Spleen (tissue), 7 donors: Measurements from ENCODE around the gene OR6A2.

Source experiments
- CTCF ChIP-seq, 11 experiments: fragments of 200-600 bp in 7 of 11; fragments of 450-650 bp in 4 of 11; sonication (generic) in 4 of 11; IDR thresholded peaks in 8 of 11; conservative IDR thresholded peaks in 3 of 11; 1 replicate in 7 of 11; 2 replicates in 4 of 11; pipeline versions ENCODE4 v1.4.0 to v1.8.0; 2016 to 2021; ENCODE audit warnings: antibody characterized with exemption in 11 of 11, inconsistent platforms in 4 of 11, mild to moderate bottlenecking in 1 of 11
- POLR2A ChIP-seq, 3 donors: fragments of 450-650 bp; IDR thresholded peaks; one replicate each; pipeline ENCODE4 v1.5.1; 2017; ENCODE audit warnings: antibody characterized with exemption in 3 of 3, mild to moderate bottlenecking in 1 of 3
- donor health status: DM: no; HTN: no; CAD: no; lungs with moderate emphysema.
- donor health status: DM: no; HTN: no; CAD: no.
- donor health status: DM: no; HTN: no; CAD: no.

- TF ChIP-seq CTCF (IDR thresholded peaks at IDR 0.05 in 8 of 11, conservative IDR thresholded peaks at IDR 0.05 in 3 of 11) (no peak), POLR2A (IDR thresholded peaks at IDR 0.05) (no peak)
Measured at GRCh38 chr11:6828103-6828502, 28.6 kb upstream of the OR6A2 start.
